HEK293 (cell line): Measurements from ENCODE around the gene DCC.

Experiments used
- CTCF ChIA-PET: fragments of 350-600 bp; formaldehyde crosslinking; extraction: SDS; loops from one replicate; lab custom pipeline; 2021; ENCODE audit warnings: antibody characterized with exemption; lab: Yijun Ruan, JAX
- POLR2A ChIA-PET: fragments of 300-600 bp; formaldehyde crosslinking; extraction: SDS; loops from one replicate; lab custom pipeline; 2020; ENCODE audit warnings: antibody characterized with exemption, inconsistent platforms; lab: Yijun Ruan, JAX
- H3K27ac ChIP-seq: fragments of 200-500 bp; sonication (Bioruptor generic); 2 replicates; pipeline ENCODE4 v1.5.1; 2014; ENCODE audit warnings: low read depth, low read length, control low read depth, inconsistent platforms; ENCODE audit errors: extremely low read depth
- H3K36me3 ChIP-seq, 2 experiments: fragments of 200-500 bp in 1 of 2; sonication (Bioruptor generic) in 1 of 2; 1 replicate in 1 of 2; 2 replicates in 1 of 2; pipeline ENCODE4 v1.5.1; 2014 to 2017; ENCODE audit warnings: inconsistent platforms in 2 of 2, low read length in 2 of 2; ENCODE audit not compliant: control insufficient read depth in 2 of 2, insufficient read depth in 1 of 2
- H3K4me1 ChIP-seq: fragments of 200-500 bp; sonication (Bioruptor generic); 2 replicates; pipeline ENCODE4 v1.5.1; 2014; ENCODE audit warnings: mild to moderate bottlenecking, low read length, inconsistent platforms; ENCODE audit not compliant: control insufficient read depth, insufficient read depth
- H3K4me3 ChIP-seq: 2 replicates; pipeline ENCODE4 v1.5.1; 2011; ENCODE audit warnings: low read depth, mild to moderate bottlenecking, control low read depth, low read length, moderate library complexity
- H3K9me3 ChIP-seq: fragments of 200-500 bp; sonication (Bioruptor generic); 2 replicates; pipeline ENCODE4 v1.5.1; 2014; ENCODE audit warnings: low read depth, low read length, inconsistent platforms; ENCODE audit not compliant: control insufficient read depth, insufficient read depth
- GLI2 ChIP-seq: fragments of 450-650 bp; formaldehyde crosslinking; IDR thresholded peaks from 2 replicates; pipeline ENCODE4; 2017; ENCODE audit warnings: missing biosample characterization, missing genetic modification characterization, low read depth, borderline replicate concordance
- PRDM10 ChIP-seq: fragments of 450-650 bp; formaldehyde crosslinking; IDR thresholded peaks from 2 replicates; pipeline ENCODE4 v1.5.1; 2016; ENCODE audit warnings: missing biosample characterization, missing genetic modification characterization
- SP3 ChIP-seq: fragments of 450-650 bp; formaldehyde crosslinking; IDR thresholded peaks from 2 replicates; pipeline ENCODE4 v1.5.1; 2016; ENCODE audit warnings: missing biosample characterization, missing genetic modification characterization
- SP7 ChIP-seq: fragments of 450-650 bp; formaldehyde crosslinking; IDR thresholded peaks from 2 replicates; pipeline ENCODE4 v1.5.1; 2016; ENCODE audit warnings: missing biosample characterization, missing genetic modification characterization
- ZFP37 ChIP-seq: fragments of 450-650 bp; formaldehyde crosslinking; IDR thresholded peaks from 2 replicates; pipeline ENCODE4 v1.5.1; 2016; ENCODE audit warnings: missing biosample characterization, missing genetic modification characterization
- ZNF157 ChIP-seq: fragments of 450-650 bp; formaldehyde crosslinking; IDR thresholded peaks from 2 replicates; pipeline ENCODE4 v1.5.1; 2016; ENCODE audit warnings: missing biosample characterization, missing genetic modification characterization
- ZNF175 ChIP-seq: fragments of 450-650 bp; formaldehyde crosslinking; IDR thresholded peaks from 2 replicates; pipeline ENCODE4 v1.5.1; 2016; ENCODE audit warnings: missing biosample characterization, missing genetic modification characterization
- ZNF18 ChIP-seq: fragments of 450-650 bp; formaldehyde crosslinking; IDR thresholded peaks from 2 replicates; pipeline ENCODE4 v1.5.1; 2016; ENCODE audit warnings: missing biosample characterization, missing genetic modification characterization
- ZNF23 ChIP-seq: fragments of 450-650 bp; formaldehyde crosslinking; IDR thresholded peaks from 2 replicates; pipeline ENCODE4 v1.5.1; 2016; ENCODE audit warnings: missing biosample characterization, missing genetic modification characterization, borderline replicate concordance
- ZNF426 ChIP-seq: fragments of 450-650 bp; formaldehyde crosslinking; IDR thresholded peaks from 2 replicates; pipeline ENCODE4 v1.5.1; 2017; ENCODE audit warnings: missing biosample characterization, missing genetic modification characterization, mild to moderate bottlenecking, inconsistent platforms, moderate library complexity
- ZNF529 ChIP-seq: fragments of 450-650 bp; formaldehyde crosslinking; IDR thresholded peaks from 2 replicates; pipeline ENCODE4 v1.5.1; 2017; ENCODE audit warnings: missing genetic modification characterization, missing biosample characterization; ENCODE audit not compliant: insufficient replicate concordance
- ZNF585B ChIP-seq: fragments of 450-650 bp; formaldehyde crosslinking; IDR thresholded peaks from 2 replicates; pipeline ENCODE4 v1.5.1; 2016; ENCODE audit warnings: missing biosample characterization, missing genetic modification characterization
- ZNF623 ChIP-seq: fragments of 450-650 bp; formaldehyde crosslinking; IDR thresholded peaks from 2 replicates; pipeline ENCODE4 v1.5.1; 2016; ENCODE audit warnings: missing biosample characterization, missing genetic modification characterization
- ZNF747 ChIP-seq: fragments of 450-650 bp; formaldehyde crosslinking; IDR thresholded peaks from 2 replicates; pipeline ENCODE4 v1.5.1; 2016; ENCODE audit warnings: missing biosample characterization, missing genetic modification characterization
- ZNF777 ChIP-seq: fragments of 450-650 bp; formaldehyde crosslinking; IDR thresholded peaks from 2 replicates; pipeline ENCODE4 v1.5.1; 2017; ENCODE audit warnings: missing biosample characterization, missing genetic modification characterization, borderline replicate concordance
- ZNF791 ChIP-seq: fragments of 450-650 bp; formaldehyde crosslinking; IDR thresholded peaks from 2 replicates; pipeline ENCODE4 v1.5.1; 2016; ENCODE audit warnings: missing biosample characterization, missing genetic modification characterization
- ZNF792 ChIP-seq: fragments of 450-650 bp; formaldehyde crosslinking; IDR thresholded peaks from 2 replicates; pipeline ENCODE4 v1.5.1; 2016; ENCODE audit warnings: missing biosample characterization, missing genetic modification characterization
- ZNF843 ChIP-seq: fragments of 450-650 bp; formaldehyde crosslinking; IDR thresholded peaks from 2 replicates; pipeline ENCODE4 v1.5.1; 2016; ENCODE audit warnings: missing biosample characterization, missing genetic modification characterization
- ZSCAN4 ChIP-seq: fragments of 450-650 bp; formaldehyde crosslinking; IDR thresholded peaks from 2 replicates; pipeline ENCODE4 v1.5.1; 2017; ENCODE audit warnings: missing biosample characterization, missing genetic modification characterization
- TF ChIP-seq, protein P1 (sequence below): fragments of 450-650 bp; formaldehyde crosslinking; IDR thresholded peaks from 2 replicates; pipeline ENCODE4 v1.5.1; 2016; ENCODE audit warnings: missing biosample characterization, missing genetic modification characterization

The DCC gene

GRCh38 chr18:52907543-52908308 is 567.7 kb downstream of the DCC start (continued):
- no peak for TF ChIP-seq ZNF791 (tag by site-specific recombination)

DNA sequence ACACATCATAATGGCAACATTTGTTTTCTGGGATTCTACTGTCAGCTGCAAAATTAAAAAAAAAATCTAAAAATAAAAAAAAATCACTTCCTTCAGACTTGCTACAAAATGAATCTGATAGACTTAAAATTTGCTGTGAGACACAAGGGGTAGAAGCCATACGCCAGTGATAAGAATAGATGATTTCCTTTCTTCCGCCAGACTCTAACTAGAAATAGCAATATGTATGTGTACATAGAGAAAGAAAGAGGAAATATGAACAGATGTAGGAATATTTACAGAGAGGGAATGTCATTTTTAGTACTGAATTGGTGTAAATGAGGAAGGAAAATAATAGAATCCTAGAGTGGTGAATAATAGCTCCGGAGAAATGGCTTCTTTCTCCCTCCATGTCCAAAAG is 574.2 kb downstream of the DCC start:
- CTCF ChIA-PET: interaction anchor here (0.7 kb wide), 1 partner anchor 424 kb away, joined by 3 read pairs; no protein-coding TSS in a partner anchor
- no peak overlapping the region for H3K4me3 ChIP-seq
- TF ChIP-seq ZNF792: no peak
- no peak for TF ChIP-seq SP3 (tag by site-specific recombination)
- no peak for TF ChIP-seq ZSCAN4 (tag by site-specific recombination)
- no peak for TF ChIP-seq ZNF747 (tag by site-specific recombination)
- POLR2A ChIA-PET: no interaction called here
- no peaks in the 10 kb centered on the region for H3K36me3 ChIP-seq
- no peak overlapping the region for H3K27ac ChIP-seq
- no peaks in the 10 kb centered on the region for H3K9me3 ChIP-seq
- H3K4me1 ChIP-seq: no peaks in the 10 kb centered on the region

DNA sequence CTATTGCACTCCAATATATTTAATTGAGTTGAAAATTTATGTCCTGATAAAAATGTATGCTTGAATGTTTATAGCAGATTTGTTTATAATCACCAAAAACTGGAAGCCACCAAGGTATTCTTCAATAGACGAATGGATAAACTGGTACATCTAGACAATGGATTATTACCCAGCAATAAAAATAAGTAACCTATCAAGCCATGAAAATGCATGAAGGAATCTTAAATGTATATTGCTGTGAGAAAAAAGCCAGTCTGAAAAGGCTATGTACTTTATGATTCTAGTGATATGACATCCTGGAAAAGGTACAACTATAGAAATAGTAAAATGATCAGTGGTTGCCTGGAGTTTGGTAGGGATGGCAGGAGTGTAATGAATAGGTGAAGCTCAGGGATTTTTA is 580.7 kb downstream of the DCC start:
- ChIA-PET CTCF (no interaction called here), POLR2A (no interaction called here)
- no peaks in the 10 kb centered on the region for H3K36me3 ChIP-seq
- no peak overlapping the region for H3K4me3 ChIP-seq
- H3K9me3 ChIP-seq: no peaks in the 10 kb centered on the region
- H3K4me1 ChIP-seq: no peaks in the 10 kb centered on the region
- no peak overlapping the region for H3K27ac ChIP-seq
- TF ChIP-seq ZNF426: no peak
- TF ChIP-seq PRDM10 (tag by site-specific recombination): no peak
- TF ChIP-seq SP7 (tag by site-specific recombination): no peak
- TF ChIP-seq ZNF175 (tag by site-specific recombination): no peak
- TF ChIP-seq ZNF585B (tag by site-specific recombination): no peak
- no peak for TF ChIP-seq ZSCAN4 (tag by site-specific recombination)
- TF ChIP-seq, protein P1, sequence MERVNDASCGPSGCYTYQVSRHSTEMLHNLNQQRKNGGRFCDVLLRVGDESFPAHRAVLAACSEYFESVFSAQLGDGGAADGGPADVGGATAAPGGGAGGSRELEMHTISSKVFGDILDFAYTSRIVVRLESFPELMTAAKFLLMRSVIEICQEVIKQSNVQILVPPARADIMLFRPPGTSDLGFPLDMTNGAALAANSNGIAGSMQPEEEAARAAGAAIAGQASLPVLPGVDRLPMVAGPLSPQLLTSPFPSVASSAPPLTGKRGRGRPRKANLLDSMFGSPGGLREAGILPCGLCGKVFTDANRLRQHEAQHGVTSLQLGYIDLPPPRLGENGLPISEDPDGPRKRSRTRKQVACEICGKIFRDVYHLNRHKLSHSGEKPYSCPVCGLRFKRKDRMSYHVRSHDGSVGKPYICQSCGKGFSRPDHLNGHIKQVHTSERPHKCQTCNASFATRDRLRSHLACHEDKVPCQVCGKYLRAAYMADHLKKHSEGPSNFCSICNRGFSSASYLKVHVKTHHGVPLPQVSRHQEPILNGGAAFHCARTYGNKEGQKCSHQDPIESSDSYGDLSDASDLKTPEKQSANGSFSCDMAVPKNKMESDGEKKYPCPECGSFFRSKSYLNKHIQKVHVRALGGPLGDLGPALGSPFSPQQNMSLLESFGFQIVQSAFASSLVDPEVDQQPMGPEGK (tag by site-specific recombination): no peak
- no peak for TF ChIP-seq ZNF157 (tag by site-specific recombination)
- no peak for TF ChIP-seq ZNF18
- TF ChIP-seq ZNF623 (tag by site-specific recombination): no peak
- TF ChIP-seq ZNF23 (tag by site-specific recombination): no peak
- no peak for TF ChIP-seq GLI2 (tag by site-specific recombination)
- no peak for TF ChIP-seq ZNF843
- no peak for TF ChIP-seq ZNF747 (tag by site-specific recombination)
- no peak for TF ChIP-seq ZNF529
- no peak for TF ChIP-seq ZFP37 (tag by site-specific recombination)
- no peak for TF ChIP-seq ZNF777
